K562 (cell line): Measurements from ENCODE around the gene PEDS1. TPM values are rescaled to one million over a fixed set of nuclear protein-coding genes. Genes with fewer than 3 reads are reported as not detected.
A peak's percentile ranks its signal among the peaks of the same experiment; 100 is the strongest.

Experiments used
- ATAC-seq: fragments of 200-7000 bp; cut with Tn5 transposase; 3 replicates; pipeline ENCODE4 v1.9.1; 2020; ENCODE audit warnings: moderate library complexity
- BruUV-seq: library from RNA; stranded (reverse); fragments of 400-500 nt; replicated peaks from 2 replicates; lab custom pipeline; 2021; lab: Mats Ljungman, UMichigan
- CTCF ChIA-PET: fragments of 300-600 bp; formaldehyde crosslinking; extraction: SDS; loops from one replicate; lab custom pipeline; 2021; ENCODE audit warnings: low intra/inter-chr PET ratio; lab: Yijun Ruan, JAX
- POLR2A ChIA-PET: fragments of 300-600, 350-650 bp; sonication (Branson Sonifier 250); formaldehyde crosslinking; extraction: SDS; loops from one replicate; lab custom pipeline; 2021; ENCODE audit warnings: antibody characterized with exemption, inconsistent platforms; lab: Yijun Ruan, JAX
- DNase-seq, 4 experiments: peaks; one replicate each; pipeline versions ENCODE4 v3.0.0 to v3.0.0-alpha.2; 2011 to 2018; ENCODE audit warnings: low spot score in 3 of 4, mixed read lengths in 3 of 4; ENCODE audit errors: extremely low read depth in 1 of 4
- FAIRE-seq: peaks from 2 replicates; lab custom pipeline; 2011; peaks lifted over from hg19 to GRCh38; lab: Jason Lieb, UNC
- H2AFZ ChIP-seq: 2 replicates; pipeline ENCODE4 v1.6.0; 2011; ENCODE audit warnings: low read depth, low read length, control low read depth, inconsistent platforms
- H3K27ac ChIP-seq: fragments of 200-600 bp; 3 replicates; pipeline ENCODE4 v1.8.0; 2011; ENCODE audit warnings: low read depth, mild to moderate bottlenecking, control low read depth, inconsistent platforms, low read length, moderate library complexity, mixed read lengths; ENCODE audit errors: extremely low read depth
- H3K27me3 ChIP-seq, 2 experiments: fragments of 300-600 bp in 1 of 2; 2 replicates in 1 of 2; 3 replicates in 1 of 2; pipeline versions ENCODE4 v1.6.0 to v1.8.0; 2011; ENCODE audit warnings: inconsistent platforms in 2 of 2, low read length in 2 of 2, mild to moderate bottlenecking in 1 of 2, mixed read lengths in 1 of 2, moderate library complexity in 1 of 2; ENCODE audit not compliant: control insufficient read depth in 2 of 2, insufficient read depth in 2 of 2
- H3K36me3 ChIP-seq: fragments of 300-600 bp; 3 replicates; pipeline ENCODE4 v1.8.0; 2011; ENCODE audit warnings: mild to moderate bottlenecking, low read length, inconsistent platforms; ENCODE audit not compliant: control insufficient read depth, insufficient read depth
- H3K4me1 ChIP-seq, 2 experiments: fragments of 200-600 bp in 1 of 2; replicated peaks in 1 of 2; 2 replicates in 1 of 2; 3 replicates in 1 of 2; pipeline versions ENCODE4 v1.5.1 to v1.8.0; 2011; ENCODE audit warnings: inconsistent platforms in 2 of 2, low read length in 2 of 2, mild to moderate bottlenecking in 1 of 2, mixed read lengths in 1 of 2, moderate library complexity in 1 of 2; ENCODE audit not compliant: control insufficient read depth in 2 of 2, insufficient read depth in 2 of 2
- H3K4me2 ChIP-seq: 2 replicates; pipeline ENCODE4 v1.6.1; 2011; ENCODE audit warnings: low read length, control low read depth, inconsistent platforms, mixed read lengths; ENCODE audit not compliant: insufficient read depth
- H3K4me3 ChIP-seq: fragments of 200-600 bp; sonication (generic), shearing (Covaris generic); 2 replicates; pipeline ENCODE4 v1.5.1; 2016; ENCODE audit warnings: control low read depth, inconsistent platforms
- H3K79me2 ChIP-seq: fragments of 200-600 bp; 3 replicates; pipeline ENCODE4 v1.8.0; 2011; ENCODE audit warnings: low read length, inconsistent platforms; ENCODE audit not compliant: control insufficient read depth, insufficient read depth
- H3K9ac ChIP-seq, 2 experiments: 2 replicates each; pipeline versions ENCODE4 v1.6.0 to v1.6.1; 2011; ENCODE audit warnings: low read depth in 2 of 2, low read length in 2 of 2, control low read depth in 1 of 2, inconsistent platforms in 1 of 2, mild to moderate bottlenecking in 1 of 2, mixed read lengths in 1 of 2; ENCODE audit not compliant: insufficient read depth in 1 of 2
- H3K9me1 ChIP-seq: one replicate; pipeline ENCODE4 v1.6.0; 2011; ENCODE audit warnings: inconsistent platforms, mild to moderate bottlenecking, low read length, moderate library complexity; ENCODE audit not compliant: control insufficient read depth, insufficient read depth
- H3K9me3 ChIP-seq: replicated peaks from 2 replicates; pipeline ENCODE4 v1.5.1; 2011; ENCODE audit warnings: low read depth, low read length, inconsistent platforms; ENCODE audit not compliant: control insufficient read depth, insufficient read depth
- H4K20me1 ChIP-seq: replicated peaks from 2 replicates; pipeline ENCODE4 v1.6.1; 2011; ENCODE audit warnings: low read length, inconsistent platforms, mixed read lengths; ENCODE audit not compliant: control insufficient read depth, insufficient read depth
- BCOR ChIP-seq: fragments of 450-650 bp; IDR thresholded peaks from 2 replicates; pipeline ENCODE4 v1.6.1; 2016
- BRCA1 ChIP-seq, 2 experiments: fragments of 450-650 bp in 1 of 2; sonication (generic) in 1 of 2; formaldehyde crosslinking in 1 of 2; IDR thresholded peaks; 2 replicates each; pipeline versions ENCODE4 v1.5.0 to v1.6.1; 2017 to 2020; ENCODE audit warnings: mild to moderate bottlenecking in 1 of 2, missing genetic modification reagents in 1 of 2
- CC2D1A ChIP-seq: fragments of 450-650 bp; IDR thresholded peaks from 2 replicates; pipeline ENCODE4 v1.6.1; 2017; ENCODE audit warnings: mild to moderate bottlenecking
- CTBP1 ChIP-seq: fragments of 450-650 bp; IDR thresholded peaks from 2 replicates; pipeline ENCODE4 v1.6.1; 2016; ENCODE audit warnings: borderline replicate concordance
- FUS ChIP-seq: fragments of 200-400 bp; formaldehyde crosslinking; optimal IDR thresholded peaks from 2 replicates; pipeline ENCODE3; 2017; ENCODE audit warnings: low read depth, low read length
- GATAD2A ChIP-seq: fragments of 450-650 bp; IDR thresholded peaks from 2 replicates; pipeline ENCODE4 v1.6.1; 2017
- KLF13 ChIP-seq: fragments of 450-650 bp; IDR thresholded peaks from 2 replicates; pipeline ENCODE4 v1.6.1; 2016; ENCODE audit warnings: missing genetic modification characterization, low read depth, mild to moderate bottlenecking, missing compliant biosample characterization, moderate library complexity, borderline replicate concordance
- MAFK ChIP-seq: IDR thresholded peaks from 2 replicates; pipeline ENCODE4 v1.6.1; 2011; ENCODE audit warnings: low read length, improper control_type of control experiment
- MCM2 ChIP-seq: fragments of 450-650 bp; IDR thresholded peaks from 2 replicates; pipeline ENCODE4 v1.6.1; 2017; ENCODE audit warnings: low read depth, mild to moderate bottlenecking
- MYC ChIP-seq, 2 experiments: fragments of 250-450 bp in 1 of 2; sonication (Bioruptor Pico) in 1 of 2; IDR thresholded peaks; 2 replicates each; pipeline versions ENCODE4 v1.5.1 to v1.6.1; 2012 to 2021; ENCODE audit warnings: low read depth in 2 of 2, borderline replicate concordance in 1 of 2, improper control_type of control experiment in 1 of 2, low read length in 1 of 2, mild to moderate bottlenecking in 1 of 2, moderate library complexity in 1 of 2
- POLR2B ChIP-seq: fragments of 450-650 bp; IDR thresholded peaks from 2 replicates; pipeline ENCODE4 v1.6.1; 2018; ENCODE audit warnings: low read depth; ENCODE audit not compliant: partially characterized antibody
- POU5F1 ChIP-seq: fragments of 150-350 bp; IDR thresholded peaks from 2 replicates; pipeline ENCODE4 v1.6.1; 2014; ENCODE audit warnings: borderline replicate concordance, low read length, low read depth, mild to moderate bottlenecking; ENCODE audit not compliant: partially characterized antibody
- PRPF4 ChIP-seq: fragments of 200-400 bp; formaldehyde crosslinking; IDR thresholded peaks from one replicate; pipeline ENCODE4 v1.6.1; 2017; ENCODE audit warnings: low read length, low read depth, mild to moderate bottlenecking; ENCODE audit not compliant: insufficient read depth, poor library complexity, severe bottlenecking
- SMAD4 ChIP-seq: fragments of 250-450 bp; sonication (Bioruptor Pico); conservative IDR thresholded peaks from 2 replicates; pipeline ENCODE4 v1.8.0; 2021; ENCODE audit warnings: inconsistent platforms, mild to moderate bottlenecking, moderate library complexity
- SMC3 ChIP-seq: conservative IDR thresholded peaks from 2 replicates; pipeline ENCODE4 v1.6.1; 2011; ENCODE audit warnings: low read depth, low read length, improper control_type of control experiment; ENCODE audit not compliant: insufficient read depth
- THRB ChIP-seq: fragments of 450-650 bp; formaldehyde crosslinking; conservative IDR thresholded peaks from 2 replicates; pipeline ENCODE4 v1.4.0; 2022; ENCODE audit warnings: mild to moderate bottlenecking, missing genetic modification characterization
- ZNF384 ChIP-seq: IDR thresholded peaks from 2 replicates; pipeline ENCODE4 v1.6.1; 2012; ENCODE audit warnings: low read depth, low read length, improper control_type of control experiment
- WGBS: fragments of 100-300 bp; shearing (Covaris generic); methylation state at CpG from one replicate; pipeline ENCODE4 v1.1.6; 2016; ENCODE audit warnings: low coverage, mixed read lengths; ENCODE audit not compliant: insufficient coverage; ENCODE audit errors: missing lambda C conversion rate; 5-methylcytosine and 5-hydroxymethylcytosine counted together
- in situ Hi-C: fragments of 300-500 bp; cut with MboI; formaldehyde crosslinking; loops from 4 replicates; pipeline ENCODE4 v1.15.0; 2018; ENCODE audit warnings: inconsistent platforms, mixed read lengths
- intact Hi-C: fragments of 100-400 bp; cut with micrococcal nuclease; formaldehyde crosslinking; loops from 2 replicates; pipeline ENCODE4 v1.14.2; 2022
- polyA plus RNA-seq, 8 experiments: library from polyadenylated mRNA; depleted of rRNA in 4 of 8; stranded (reverse) in 5 of 8; unstranded in 3 of 8; fragments of >200 nt; fragmentation: Nextera tagmentation in 2 of 8; fragmentation: Illumina TruSeq in 1 of 8; extraction: Ambion mirVana in 2 of 8; extraction: Trizol in 1 of 8; gene quantifications; 2 replicates each; pipeline versions ENCODE4 v1.2.1 to v1.2.3, GENCODE V29; 2011 to 2014; ENCODE audit warnings: inconsistent platforms in 1 of 8, missing spikeins in 1 of 8
- total RNA-seq, 7 experiments: library from RNA; depleted of rRNA in 6 of 7; stranded (reverse); fragments of >200 nt in 6 of 7; fragmentation: Illumina TruSeq in 2 of 7; extraction: Trizol in 2 of 7; gene quantifications; 2 replicates each; pipeline versions ENCODE4 v1.2.1 to v1.2.3, GENCODE V29; 2011 to 2021; ENCODE audit warnings: low replicate concordance in 1 of 7

PEDS1 gene
- total and polyA plus RNA-seq, 9 of the 15 experiments (the other 6 are each of a cell fraction or from before 2014, with no cell fraction given) = 2.9 to 38.5 (median 24.2) TPM

- TF ChIP-seq MYC (IDR thresholded peaks at IDR 0.05; ENCODE audit: low read depth, low read length) (peak; percentile 65), MYC (CRISPR knock-in tag; IDR thresholded peaks at IDR 0.05; ENCODE audit: borderline replicate concordance, low read depth) (no peak), PRPF4 (no peak), THRB (CRISPR knock-in tag) (no peak), KLF13 (tag) (no peak)
These were observed 33.5 kb upstream of the PEDS1 start (continued) for GRCh38 chr20:50186987-50187402.

GRCh38 chr20:50186151-50186885 lies 32.8 kb upstream of the PEDS1 start:
- in situ Hi-C loops = loop anchor here (5.0 kb wide), 2 partner anchors 276 to 391 kb away; no protein-coding TSS in a partner anchor
- TF ChIP-seq GATAD2A (0 out of 2 replicates have a peak, but pooled peaks have one; percentile 42), POLR2B (no peak), MAFK (peak; percentile 29; the same call in 1 of the 2 replicates), BCOR (peak; percentile 70; the same call in 1 of the 2 replicates), CTBP1 (0 out of 2 replicates have a peak, but pooled peaks have one; percentile 49), MCM2 (no peak), POU5F1 (no peak), CC2D1A (peak; percentile 81), FUS (no peak), SMAD4 (CRISPR knock-in tag) (no peak), BRCA1 (IDR thresholded peaks at IDR 0.05) (no peak), BRCA1 (CRISPR knock-in tag; IDR thresholded peaks at IDR 0.05) (no peak), SMC3 (peak; percentile 97), ZNF384 (no peak)

More at GRCh38 chr20:50186151-50186885, 32.8 kb upstream of the PEDS1 start:
- H2AFZ ChIP-seq = peak overlapping the region; percentile 87
- peaks cover 3% of the 10 kb centered on the region; the same call in 2 of the 3 replicates for H3K79me2 ChIP-seq
- CTCF ChIA-PET = interaction anchor here (0.6 to 4.7 kb wide), 5 partner anchors 256 to 401 kb away, joined by 3 to 58 read pairs (median 4); no protein-coding TSS in a partner anchor
- H3K36me3 ChIP-seq = no peaks in the 10 kb centered on the region
- H3K4me2 ChIP-seq = peak overlapping the region; percentile 50; the same call in 1 of the 2 replicates
- POLR2A ChIA-PET = interaction anchor here (1.6 kb wide), 1 partner anchor 276 kb away, joined by 3 read pairs; no protein-coding TSS in a partner anchor
- no peak overlapping the region for H3K27ac ChIP-seq
- H3K9me1 ChIP-seq = no peaks in the 10 kb centered on the region
- DNase-seq (peak; percentile 72 to 92 (median 72)), ATAC-seq (peak; percentile 32), FAIRE-seq (peak; percentile 94)
- intact Hi-C loops = loop anchor here (1.0 to 10.0 kb wide), 5 partner anchors 158 to 608 kb away; partner anchors contain the start of gene BCAS4
- H3K9me3 ChIP-seq = no peaks in the 10 kb centered on the region
- H3K4me1 ChIP-seq = peaks cover 20 to 37% of the 10 kb centered on the region in 2 experiments; a peak in 4 of 5 replicates
- H3K27me3 ChIP-seq = no peaks in the 10 kb centered on the region
- no peaks in the 10 kb centered on the region for H4K20me1 ChIP-seq
- no peak overlapping the region for H3K4me3 ChIP-seq
- 8% methylated on average over 13 of the region's 16 CpGs for WGBS
- no TSS peak for BruUV-seq
- no peak overlapping the region; a peak in 1 of 4 replicates for H3K9ac ChIP-seq
